Aorta (tissue), 5 donors: Measurements from ENCODE around the gene ZNF367. TPM values are rescaled to one million over a fixed set of nuclear protein-coding genes. Genes with fewer than 3 reads are reported as not detected.
A peak's percentile ranks its signal among the peaks of the same experiment; 100 is the strongest.

Experiments
- ATAC-seq: fragments of 200-7000 bp; cut with Tn5 transposase; one replicate; pipeline ENCODE4 v1.9.1; 2022; ENCODE audit warnings: moderate library complexity; ENCODE audit not compliant: low FRiP score
- DNase-seq, 2 donors: peaks; one replicate each; pipeline ENCODE4 v3.0.0-alpha.2; 2020
- H3K27ac ChIP-seq, 2 donors: one replicate each; pipeline ENCODE4 v1.5.1; 2013; ENCODE audit warnings: low read length in 2 of 2, mild to moderate bottlenecking in 2 of 2, moderate library complexity in 2 of 2, control low read depth in 1 of 2, inconsistent platforms in 1 of 2, low read depth in 1 of 2
- H3K27me3 ChIP-seq, 2 donors: one replicate each; pipeline ENCODE4 v1.6.1; 2013; ENCODE audit warnings: control low read depth in 1 of 2, low read length in 1 of 2, mild to moderate bottlenecking in 1 of 2, moderate library complexity in 1 of 2; ENCODE audit not compliant: insufficient read depth in 2 of 2, control insufficient read depth in 1 of 2
- H3K36me3 ChIP-seq, 2 donors: one replicate each; pipeline ENCODE4 v1.6.1; 2013; ENCODE audit warnings: control low read depth in 1 of 2, low read length in 1 of 2, mild to moderate bottlenecking in 1 of 2; ENCODE audit not compliant: insufficient read depth in 2 of 2, control insufficient read depth in 1 of 2
- H3K4me1 ChIP-seq, 2 donors: one replicate each; pipeline ENCODE4 v1.6.1; 2013; ENCODE audit warnings: low read length in 2 of 2, control low read depth in 1 of 2, mild to moderate bottlenecking in 1 of 2, moderate library complexity in 1 of 2; ENCODE audit not compliant: insufficient read depth in 2 of 2, control insufficient read depth in 1 of 2
- H3K4me3 ChIP-seq, 2 donors: one replicate each; pipeline ENCODE4 v1.5.1; 2013; ENCODE audit warnings: low read length in 2 of 2, control low read depth in 1 of 2, mild to moderate bottlenecking in 1 of 2
- H3K9me3 ChIP-seq: one replicate; pipeline ENCODE4 v1.6.1; 2013; ENCODE audit warnings: mild to moderate bottlenecking, low read length; ENCODE audit not compliant: control insufficient read depth
- WGBS, 2 donors: extraction: QIAGEN DNeasy Blood & Tissue Kit; methylation state at CpG; one replicate each; pipeline ENCODE4 v1.1.7; 2013; 5-methylcytosine and 5-hydroxymethylcytosine counted together
- intact Hi-C, 2 donors: fragments of 100-400 bp; cut with DNase I; formaldehyde crosslinking; loops; one replicate each; pipeline versions ENCODE4 v1.14.2 to v1.15.0; 2022
- polyA plus RNA-seq, 2 donors: library from polyadenylated mRNA; stranded (reverse); fragments of 200-250 nt; gene quantifications; one replicate each; pipeline ENCODE4 v1.2.3, GENCODE V29; 2013
- total RNA-seq, 2 donors: library from RNA; stranded (reverse); fragmentation: NEBNext Ultra II Directional; extraction: Animal tissue kit (Norgen Biotek cat#: 25700); gene quantifications; one replicate each; pipeline ENCODE4 v1.2.1, GENCODE V29; 2021
- donor health status: healthy with polysubstance abuse.
- donor health status: Bipolar disorder and iron deficiency.
- donor health status: DM: no; HTN: no; CAD: no.
- donor health status: DM: no; HTN: no; CAD: no.
- donor health status: DM: yes; HTN: yes; CAD: no.

The ZNF367 gene
- total and polyA plus RNA-seq, 4 donors = 1.3 to 1.8 (median 1.4) TPM

DNA sequence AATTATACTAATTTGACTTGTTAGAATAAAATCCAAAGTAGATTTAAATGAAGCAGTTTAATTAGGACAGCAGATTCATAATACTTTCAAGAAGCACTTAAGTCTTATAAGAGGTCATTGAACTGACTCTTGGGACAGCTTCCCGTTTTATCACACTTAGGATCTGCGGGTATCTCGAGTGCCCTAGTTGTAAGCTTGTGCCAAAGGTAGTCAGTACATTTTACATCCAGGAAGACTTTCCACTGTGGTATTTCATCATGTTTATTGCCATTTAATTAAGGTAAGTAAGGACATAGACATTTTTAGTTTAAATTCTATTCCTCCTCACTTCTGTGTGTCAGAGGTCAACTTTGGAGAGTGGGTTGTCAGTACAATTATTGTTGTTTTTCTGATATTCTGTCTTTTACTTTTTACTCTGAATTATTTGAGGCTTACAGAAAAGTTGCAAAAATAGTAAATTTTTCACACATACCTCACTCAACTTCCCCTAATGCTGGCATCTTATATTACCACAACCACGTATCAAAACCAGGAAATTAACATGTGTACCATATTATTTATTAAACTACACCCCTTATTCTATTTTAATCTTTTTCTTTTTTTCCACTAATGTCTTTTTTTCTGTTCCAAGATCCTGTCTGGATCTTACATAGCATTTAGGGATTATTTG lies 7.5 kb upstream of the ZNF367 start:
- intact Hi-C loops = no loop called here
- Histone ChIP-seq H3K27me3 (no peaks in the 10 kb centered on the region), H3K27ac (no peak overlapping the region), H3K36me3 (no peaks in the 10 kb centered on the region), H3K9me3 (no peaks in the 10 kb centered on the region), H3K4me3 (no peak overlapping the region), H3K4me1 (peaks cover 0 to 3% of the 10 kb centered on the region in 2 donors)
- DNase-seq (no peak), ATAC-seq (no peak)
- 87 to 89% methylated on average over 4 of the region's 4 CpGs for WGBS, 2 donors

DNA sequence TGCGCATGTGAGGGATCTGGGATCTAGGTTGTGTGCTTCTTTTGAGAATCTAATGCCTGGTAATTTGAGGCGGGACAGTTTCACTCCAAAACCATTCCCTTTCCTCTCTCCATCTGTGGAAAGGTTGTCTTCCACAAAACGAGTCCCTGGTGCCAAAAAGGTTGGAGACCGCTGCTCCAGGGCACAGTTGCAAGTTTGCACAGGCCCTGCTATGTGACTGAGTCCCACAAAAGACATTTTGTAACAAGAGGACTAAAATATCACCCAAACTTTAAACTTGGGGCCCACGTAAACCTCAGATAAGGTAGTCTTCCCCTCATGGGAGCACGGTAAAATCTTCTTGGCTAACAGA lies 5.8 kb upstream of the ZNF367 start:
- H3K4me3 ChIP-seq = no peak overlapping the region
- H3K36me3 ChIP-seq = no peaks in the 10 kb centered on the region
- no peaks in the 10 kb centered on the region for H3K27me3 ChIP-seq
- 61 to 71% methylated on average over 6 of the region's 6 CpGs for WGBS, 2 donors
- peak overlapping the region in 1 of 2 donors; percentile 61 for H3K27ac ChIP-seq
- intact Hi-C loops = loop anchor here in 1 of 2 donors (2.0 kb wide), 1 partner anchor 25 kb away; no protein-coding TSS in a partner anchor
- H3K4me1 ChIP-seq = peaks cover 0 to 3% of the 10 kb centered on the region in 2 donors
- DNase-seq (no peak), ATAC-seq (no peak)
- H3K9me3 ChIP-seq = no peaks in the 10 kb centered on the region

GRCh38 chr9:96423322-96423984 lies 5.3 kb upstream of the ZNF367 start:
- Histone ChIP-seq H3K4me3 (no peak overlapping the region), H3K27ac (peak overlapping the region in 1 of 2 donors; percentile 61), H3K27me3 (no peaks in the 10 kb centered on the region), H3K9me3 (no peaks in the 10 kb centered on the region), H3K36me3 (no peaks in the 10 kb centered on the region), H3K4me1 (peaks cover 0 to 3% of the 10 kb centered on the region in 2 donors)
- intact Hi-C loops = loop anchor here in 1 of 2 donors (2.0 kb wide), 1 partner anchor 25 kb away; no protein-coding TSS in a partner anchor
- no peak for ATAC-seq
- 65 to 74% methylated on average over 8 of the region's 8 CpGs for WGBS, 2 donors
- DNase-seq = no peak

DNA sequence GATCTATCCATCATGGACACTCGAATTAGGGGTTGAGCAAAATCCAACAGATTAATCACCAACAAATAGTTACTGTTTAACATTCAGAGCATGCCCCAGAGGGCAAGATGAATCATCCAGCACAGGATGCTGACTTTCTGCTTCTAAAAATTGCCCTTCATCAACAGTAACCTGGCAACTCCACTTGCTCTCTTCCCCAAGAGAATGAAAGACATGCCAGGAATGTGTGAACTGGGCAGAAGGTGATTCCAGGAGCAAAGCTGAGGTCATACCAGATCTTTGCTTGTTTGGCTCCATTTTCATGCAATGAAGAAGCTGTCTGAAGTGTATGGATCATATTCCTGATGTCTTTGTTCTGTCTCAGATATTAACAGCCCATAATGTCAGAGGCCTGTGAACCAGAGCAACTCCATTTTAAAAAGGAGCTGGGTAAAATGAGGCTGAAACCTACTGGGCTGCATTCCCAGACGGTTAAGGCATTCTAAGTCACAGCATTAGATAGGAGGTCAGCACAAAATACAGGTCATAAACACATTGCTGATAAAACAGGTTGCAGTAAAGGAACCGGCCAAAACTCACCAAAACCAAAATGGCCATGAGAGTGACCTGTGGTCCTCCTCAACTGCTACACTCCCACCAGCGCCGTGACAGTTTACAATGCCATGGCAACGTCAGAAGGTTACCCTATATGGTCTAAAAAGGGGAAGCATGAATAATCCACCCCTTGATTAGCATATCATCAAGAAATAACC lies 2.5 kb upstream of the ZNF367 start:
- Histone ChIP-seq H3K4me1 (peaks cover 0 to 3% of the 10 kb centered on the region in 2 donors), H3K27me3 (no peaks in the 10 kb centered on the region), H3K36me3 (no peaks in the 10 kb centered on the region), H3K27ac (peak overlapping the region; percentile 53 to 81), H3K4me3 (no peak overlapping the region), H3K9me3 (no peaks in the 10 kb centered on the region)
- DNase-seq (no peak), ATAC-seq (peak; percentile 9)
- 8 to 10% methylated on average over 6 of the region's 6 CpGs for WGBS, 2 donors
- intact Hi-C loops = loop anchor here in 1 of 2 donors (2.0 kb wide), 1 partner anchor 64 kb away; no protein-coding TSS in a partner anchor

GRCh38 chr9:96419691-96419969 lies 1.5 kb upstream of the ZNF367 start:
- no peaks in the 10 kb centered on the region for H3K9me3 ChIP-seq
- DNase-seq (no peak), ATAC-seq (no peak)
- H3K36me3 ChIP-seq = no peaks in the 10 kb centered on the region
- 7 to 9% methylated on average over 2 of the region's 2 CpGs for WGBS, 2 donors
- peaks cover 0 to 3% of the 10 kb centered on the region in 2 donors for H3K4me1 ChIP-seq
- H3K27ac ChIP-seq = no peak overlapping the region
- intact Hi-C loops = loop anchor here (5.0 kb wide), 3 partner anchors 33 to 238 kb away; partner anchors contain the start of genes HABP4 (in 1 of the 2) and PRXL2C (in 1 of the 2)
- H3K27me3 ChIP-seq = no peaks in the 10 kb centered on the region
- no peak overlapping the region for H3K4me3 ChIP-seq

- Histone ChIP-seq H3K4me3 (peak overlapping the region; percentile 71 to 84), H3K27ac (peak overlapping the region; percentile 68 to 98), H3K4me1 (peaks cover 0 to 3% of the 10 kb centered on the region in 2 donors), H3K9me3 (no peaks in the 10 kb centered on the region), H3K27me3 (no peaks in the 10 kb centered on the region), H3K36me3 (no peaks in the 10 kb centered on the region)
- intact Hi-C loops = loop anchor here (5.0 kb wide), 3 partner anchors 33 to 238 kb away; partner anchors contain the start of genes HABP4 (in 1 of the 2) and PRXL2C (in 1 of the 2)
- DNase-seq (peak; percentile 81 to 89), ATAC-seq (peak; percentile 85)
- WGBS, 2 donors = 0 to 1% methylated on average over 51 to 58 of the region's 58 CpGs
These were observed 935 bp upstream of the ZNF367 start for GRCh38 chr9:96418920-96419690.

- WGBS, 2 donors = 1% methylated on average over 33 to 62 of the region's 62 CpGs
- Histone ChIP-seq H3K36me3 (no peaks in the 10 kb centered on the region), H3K27me3 (no peaks in the 10 kb centered on the region), H3K4me3 (peak overlapping the region; percentile 62 to 78), H3K9me3 (no peaks in the 10 kb centered on the region), H3K4me1 (peaks cover 0 to 3% of the 10 kb centered on the region in 2 donors), H3K27ac (peak overlapping the region; percentile 58 to 76)
- DNase-seq (peak; percentile 61 to 79), ATAC-seq (no peak)
- intact Hi-C loops = loop anchor here (1.0 to 5.0 kb wide), 4 partner anchors 35 to 240 kb away; partner anchors contain the start of genes PRXL2C (in 2 of the 2) and HABP4 (in 1 of the 2)
These were observed 498 bp downstream of the ZNF367 start for GRCh38 chr9:96417661-96418082.
